GM21515 (cell line): ENCODE measurements around the gene SAMD4A.
"Not testable (repeated sequence)": the region's sequence is repeated elsewhere in the genome, so short reads cannot be mapped to it uniquely, and the experiment has no call there.

Experiments used
- ATAC-seq: cut with Tn5 transposase; IDR thresholded peaks from one replicate; pipeline ENCODE4 v1.9.1; 2021; ENCODE audit not compliant: unreplicated experiment

The SAMD4A gene

DNA sequence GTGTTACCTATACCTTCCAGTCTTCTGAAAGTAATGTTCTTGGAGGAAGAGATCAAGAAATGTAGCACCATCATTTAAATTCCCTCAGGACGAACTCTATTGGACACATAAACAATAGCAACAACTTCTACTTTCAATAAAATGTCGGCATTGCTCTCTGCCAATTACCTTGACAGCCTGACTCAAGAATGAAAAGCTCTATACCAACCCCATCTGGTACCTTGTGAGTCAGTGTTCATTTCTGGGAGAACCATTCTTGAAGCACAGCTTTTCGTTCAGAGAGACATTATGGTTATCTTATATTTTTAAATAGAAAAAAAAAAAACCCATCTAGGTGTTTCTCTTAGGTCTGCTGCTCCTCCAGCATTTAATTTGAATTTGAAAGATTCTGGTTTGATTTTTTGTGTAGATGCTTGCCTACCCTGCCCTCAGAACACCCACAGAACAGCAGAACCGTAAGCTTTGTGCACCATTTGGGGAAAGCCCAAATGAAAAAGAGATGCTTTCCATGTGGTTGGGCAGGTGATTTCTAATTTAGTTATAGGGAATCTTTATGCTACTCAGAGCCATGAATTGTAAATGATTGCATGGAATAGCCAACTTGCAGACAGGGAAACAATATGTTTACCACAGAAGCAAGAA, 156.0 kb downstream of the SAMD4A start:
- no peak for ATAC-seq

GRCh38 chr14:54724123-54724522, 157.2 kb downstream of the SAMD4A start:
- no peak for ATAC-seq

DNA sequence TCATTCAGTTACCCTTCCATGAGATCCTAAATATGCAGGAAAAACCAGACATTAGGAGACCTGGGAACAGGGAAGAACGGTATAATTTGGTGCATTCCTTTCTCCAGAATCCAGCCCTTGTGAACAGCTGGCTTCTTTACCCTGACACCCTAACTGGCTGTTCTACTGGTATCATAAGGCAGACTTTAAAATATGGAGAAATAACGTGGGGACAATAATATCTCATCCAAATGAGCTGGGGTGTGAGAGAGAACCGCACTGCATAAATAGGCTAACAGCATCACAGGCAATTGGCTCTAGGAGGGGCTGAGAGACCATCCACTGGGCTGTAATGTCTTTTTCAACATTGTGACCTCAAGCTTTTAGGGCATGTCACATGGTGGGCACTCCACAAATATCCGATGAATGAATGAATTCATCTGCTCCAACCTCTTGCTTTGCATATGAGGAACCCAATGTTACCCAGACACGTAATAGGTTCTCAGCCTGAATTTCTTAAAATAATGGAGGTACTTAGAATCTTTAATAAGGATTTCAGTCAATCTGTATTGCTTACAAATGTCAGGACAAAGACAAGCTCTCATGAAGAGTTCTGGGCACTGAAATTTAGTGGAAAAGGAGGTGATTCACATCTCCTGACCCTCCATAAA, 157.9 kb downstream of the SAMD4A start:
- ATAC-seq: no peak

- no peak for ATAC-seq
Observed at GRCh38 chr14:54725998-54726397, 159.1 kb downstream of the SAMD4A start.

- ATAC-seq: no peak
Observed at GRCh38 chr14:54727929-54728328, 161.0 kb downstream of the SAMD4A start.

DNA sequence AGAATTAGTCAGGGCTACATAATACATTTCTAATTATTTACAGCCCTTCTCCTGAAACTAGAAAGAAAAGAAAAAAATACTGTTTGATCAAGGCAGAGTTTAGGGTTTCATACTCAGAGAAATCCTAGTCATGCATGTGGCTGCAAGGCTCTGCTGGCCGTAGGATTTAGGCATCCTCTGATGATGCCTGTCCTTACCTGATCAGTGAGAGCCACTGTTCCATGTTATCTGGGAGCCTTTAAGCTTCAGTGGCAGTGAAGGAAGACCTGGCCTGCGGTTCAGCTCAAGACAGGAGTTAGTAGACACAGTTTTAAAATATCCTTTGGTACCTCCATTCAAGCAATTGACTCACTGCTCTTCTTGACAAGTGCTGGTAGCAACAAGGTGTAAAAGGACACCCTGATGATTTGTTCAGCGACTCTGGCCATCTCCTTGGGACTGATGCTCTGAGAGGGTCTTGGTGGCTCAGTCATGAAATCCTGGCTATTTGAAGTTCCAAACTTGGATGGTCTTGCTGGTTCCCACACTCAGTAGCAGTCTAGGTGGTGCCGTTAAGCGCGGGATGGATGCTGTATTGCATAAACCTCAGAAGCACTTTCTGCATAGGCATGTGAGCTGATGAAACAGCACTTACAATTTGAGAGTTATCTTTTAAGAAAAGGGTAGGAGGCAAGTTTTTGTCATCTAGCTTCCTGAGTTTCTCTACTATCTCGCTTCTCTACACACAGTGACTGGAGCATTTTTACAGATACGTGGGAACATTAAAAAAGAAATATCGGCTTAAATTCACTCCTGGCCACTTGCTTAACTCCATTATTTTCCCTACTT, 162.0 kb downstream of the SAMD4A start:
- no peak for ATAC-seq

- peak; percentile 95 for ATAC-seq
Observed at GRCh38 chr14:54730156-54730961, 163.4 kb downstream of the SAMD4A start.

DNA sequence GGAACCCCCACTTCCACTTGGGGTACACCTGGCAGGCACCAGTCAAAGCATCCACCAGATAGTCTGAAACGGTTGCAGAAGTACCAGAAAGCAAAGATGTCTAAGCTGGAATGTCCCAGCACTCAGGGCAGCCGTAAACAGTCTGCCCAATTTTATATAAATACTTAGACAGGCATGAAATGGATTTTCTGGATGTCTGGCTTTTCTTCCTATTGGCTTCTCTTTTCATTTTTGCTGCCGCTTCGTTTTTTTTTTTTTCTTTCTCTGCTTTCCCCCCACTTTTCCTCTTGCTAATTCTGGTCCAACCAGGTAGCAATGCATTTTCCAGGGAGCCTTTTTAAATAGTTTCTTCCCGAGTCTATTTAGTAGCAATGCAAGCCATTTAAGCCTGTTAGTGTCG, 168.0 kb downstream of the SAMD4A start:
- ATAC-seq: no peak

GRCh38 chr14:54735424-54735823, 168.5 kb downstream of the SAMD4A start:
- ATAC-seq: no peak

DNA sequence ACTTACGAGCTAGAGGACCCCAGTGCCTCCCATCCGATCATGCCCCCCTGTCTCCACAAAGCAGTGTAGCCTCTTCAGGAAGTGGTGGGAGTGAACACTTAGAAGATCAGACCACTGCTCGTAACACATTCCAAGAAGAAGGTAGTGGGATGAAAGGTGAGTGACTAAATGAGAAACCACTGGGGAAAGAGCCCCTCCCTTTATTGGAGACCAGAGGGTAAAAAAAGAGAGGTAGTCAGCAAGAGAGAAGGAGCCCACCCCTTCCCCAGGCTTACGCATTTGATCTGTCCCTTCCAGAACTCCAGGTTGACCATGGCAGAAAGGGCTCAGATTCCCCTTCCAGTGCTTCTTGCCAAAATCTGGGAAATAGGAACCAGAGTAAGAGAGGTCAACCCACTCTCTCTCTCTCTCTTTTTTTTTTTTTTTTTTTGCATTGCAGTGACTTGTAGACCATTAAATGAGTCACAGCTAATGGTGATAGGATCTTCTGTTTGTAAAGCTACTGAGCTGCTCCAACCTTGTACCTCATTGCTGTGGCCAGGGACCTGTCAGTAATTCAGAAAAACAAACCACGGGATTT, 170.3 kb downstream of the SAMD4A start:
- no peak for ATAC-seq

GRCh38 chr14:54738009-54738408, 171.1 kb downstream of the SAMD4A start:
- ATAC-seq: no peak

GRCh38 chr14:54739514-54739913, 172.6 kb downstream of the SAMD4A start:
- no peak for ATAC-seq

GRCh38 chr14:54742492-54743350, 175.8 kb downstream of the SAMD4A start:
- ATAC-seq: no peak

- no peak for ATAC-seq
Observed at GRCh38 chr14:54743382-54743781, 176.5 kb downstream of the SAMD4A start.

DNA sequence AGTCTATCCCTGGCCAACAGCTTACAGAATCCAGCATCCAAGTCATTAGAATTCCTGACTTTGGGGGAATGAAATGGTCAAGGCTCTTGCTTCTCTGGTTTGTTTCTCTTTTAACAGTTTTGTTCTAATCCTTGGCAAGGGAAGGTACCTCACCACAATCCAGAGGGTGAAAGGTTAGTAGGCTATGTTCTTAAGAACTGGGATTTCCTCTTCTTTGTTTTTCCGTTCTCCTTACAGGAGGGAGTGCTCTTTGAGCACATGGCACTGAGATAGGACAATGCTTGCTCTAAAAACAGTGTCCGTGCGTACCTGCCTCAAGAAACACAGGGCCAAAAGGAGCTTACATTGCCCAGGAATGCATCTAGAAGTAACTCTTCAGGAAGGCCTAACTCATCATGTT, 179.1 kb downstream of the SAMD4A start:
- no peak for ATAC-seq

- no peak for ATAC-seq
Observed at GRCh38 chr14:54747616-54748015, 180.7 kb downstream of the SAMD4A start.

DNA sequence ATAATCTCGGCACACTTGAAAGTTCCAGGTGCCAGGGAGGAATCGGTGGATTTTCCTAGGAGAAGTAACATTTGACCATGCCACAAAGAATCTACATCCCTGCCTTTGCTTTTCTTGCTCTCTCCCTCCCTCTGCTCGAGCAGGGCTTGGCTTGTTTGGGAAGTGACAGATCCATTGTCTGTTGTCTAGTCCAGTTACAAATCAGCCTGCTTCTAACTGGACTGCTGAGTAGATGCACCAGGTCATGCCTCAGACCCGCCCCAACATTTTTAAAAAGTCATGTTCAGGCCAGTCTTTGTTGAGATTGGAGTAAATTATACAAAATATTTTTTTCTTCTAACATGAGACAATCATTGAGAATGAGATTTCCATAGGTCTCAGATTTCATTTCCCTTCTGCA, 182.3 kb downstream of the SAMD4A start:
- no peak for ATAC-seq

- no peak for ATAC-seq
Observed at GRCh38 chr14:54749727-54750126, 182.8 kb downstream of the SAMD4A start.

- ATAC-seq: not testable (repeated sequence)
Observed at GRCh38 chr14:54752611-54753010, 185.7 kb downstream of the SAMD4A start.

DNA sequence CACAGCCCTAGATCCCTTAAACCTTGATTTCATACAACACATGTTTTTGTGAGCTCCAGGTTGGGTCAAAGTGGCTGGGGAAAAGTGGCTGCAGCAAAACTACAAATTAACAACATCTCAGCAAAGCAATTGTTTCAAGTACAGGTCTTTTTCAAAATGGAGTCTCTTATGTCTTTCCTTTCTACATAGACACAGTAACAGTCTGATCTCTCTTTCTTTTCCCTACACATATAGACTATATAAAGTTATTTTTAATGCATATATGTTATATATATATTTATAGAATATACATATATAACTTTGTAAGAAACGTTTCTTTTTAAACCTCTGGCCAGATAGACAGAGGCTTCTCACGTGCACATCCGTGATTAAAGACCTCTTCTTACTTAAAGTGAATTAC, 186.5 kb downstream of the SAMD4A start:
- ATAC-seq: not testable (repeated sequence)
